Measurements from ENCODE around the gene TTC22.

TTC22 gene

DNA sequence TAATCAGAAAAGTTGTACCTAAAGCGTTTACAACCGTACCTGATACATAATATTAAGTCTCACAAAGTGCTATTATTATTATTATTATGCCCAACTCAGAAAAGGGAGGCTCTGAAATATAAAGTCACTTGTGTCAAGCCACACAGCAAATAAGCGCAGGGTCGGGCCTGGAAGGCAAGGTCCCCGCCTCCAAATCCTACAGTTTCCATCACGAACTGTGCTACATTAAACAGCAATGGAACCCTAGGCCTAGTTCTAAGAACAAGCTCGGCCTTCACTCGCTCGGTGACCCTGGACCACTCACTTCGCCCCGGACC is 37.3 kb downstream of the TTC22 start:
- no peaks in the 10 kb centered on the region for H3K27me3 ChIP-seq (ENCODE audit: control insufficient read depth, insufficient read depth, low read length)
- peak overlapping the region; percentile 65 for H3K27ac ChIP-seq (ENCODE audit: low read depth, low read length)
- H3K4me3 ChIP-seq (ENCODE audit: low read depth, low read length) = peak overlapping the region; percentile 93

DNA sequence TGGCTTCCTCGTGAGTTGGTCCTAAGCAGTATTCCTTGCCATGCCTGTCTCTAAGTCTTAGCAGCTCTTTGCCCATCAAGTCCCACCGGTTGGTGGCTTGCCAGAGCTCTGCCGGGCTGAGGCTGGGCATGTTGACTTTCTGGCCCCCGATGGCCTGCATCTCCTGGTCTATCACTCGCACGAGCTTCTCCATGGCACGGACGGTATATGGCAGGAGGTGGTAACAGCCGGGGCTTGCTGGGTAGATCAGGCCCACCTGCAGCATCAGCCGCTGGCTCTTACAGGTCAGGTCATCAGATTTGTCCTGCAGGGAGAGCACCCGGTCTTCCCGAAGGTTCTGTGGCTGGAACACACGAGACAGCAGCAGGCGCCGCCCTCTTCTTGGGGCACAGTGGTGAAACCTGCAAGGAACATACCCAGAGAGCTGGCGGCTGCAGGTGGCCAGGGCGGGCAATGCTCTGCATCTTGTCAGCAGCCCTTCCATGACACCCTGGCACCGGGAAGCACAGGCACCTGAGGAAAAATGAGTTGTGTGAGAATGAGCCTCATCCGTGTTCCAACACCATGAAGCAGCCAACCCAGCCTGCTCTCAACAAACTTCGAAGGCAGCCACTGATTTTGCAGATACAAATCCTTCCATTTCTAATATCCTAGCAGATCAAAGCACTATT is 42.3 kb downstream of the TTC22 start:
- H3K27ac ChIP-seq (ENCODE audit: low read depth, low read length) = no peak overlapping the region

More for the DNA sequence above, 37.3 kb downstream of the TTC22 start:
- Histone ChIP-seq H3K9me3 (ENCODE audit: control insufficient read depth, insufficient read depth, low read length) (no peaks in the 10 kb centered on the region), H3K4me1 (ENCODE audit: control insufficient read depth, insufficient read depth, low read length) (peaks cover 2% of the 10 kb centered on the region; the same call in 1 of the 2 replicates), H3K9ac (ENCODE audit: low read depth, low read length) (peak overlapping the region; percentile 86), H3K36me3 (ENCODE audit: control insufficient read depth, insufficient read depth, low read length) (peaks cover 2% of the 10 kb centered on the region)

DNA sequence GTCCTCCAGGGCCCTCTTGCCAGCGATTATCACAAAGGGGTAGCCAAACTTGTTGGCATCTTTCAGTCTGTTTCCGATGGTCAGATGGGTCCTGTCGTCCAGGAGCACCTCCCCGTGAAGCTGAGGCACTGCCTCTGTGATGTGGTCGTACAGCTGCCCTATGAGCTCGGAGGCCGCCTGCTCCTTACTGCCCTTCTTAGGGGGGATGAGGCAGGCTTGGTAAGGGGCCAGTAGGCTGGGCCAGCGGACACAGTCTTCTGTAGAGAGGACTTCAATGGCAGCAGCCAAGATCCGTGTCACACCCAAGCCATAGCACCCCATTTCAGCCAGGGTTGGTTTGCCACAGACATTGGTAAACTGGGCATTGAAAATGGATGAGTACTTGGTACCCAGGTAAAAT is 43.3 kb downstream of the TTC22 start:
- Histone ChIP-seq H3K9ac (ENCODE audit: low read depth, low read length) (no peak overlapping the region), H3K27me3 (ENCODE audit: control insufficient read depth, insufficient read depth, low read length) (no peaks in the 10 kb centered on the region), H3K9me3 (ENCODE audit: control insufficient read depth, insufficient read depth, low read length) (no peaks in the 10 kb centered on the region), H3K36me3 (ENCODE audit: control insufficient read depth, insufficient read depth, low read length) (peaks cover 28% of the 10 kb centered on the region), H3K4me1 (ENCODE audit: control insufficient read depth, insufficient read depth, low read length) (no peaks in the 10 kb centered on the region), H3K27ac (ENCODE audit: low read depth, low read length) (no peak overlapping the region), H3K4me3 (ENCODE audit: low read depth, low read length) (no peak overlapping the region)

More for the DNA sequence above, 42.3 kb downstream of the TTC22 start:
- no peaks in the 10 kb centered on the region for H3K4me1 ChIP-seq (ENCODE audit: control insufficient read depth, insufficient read depth, low read length)
- H3K27me3 ChIP-seq (ENCODE audit: control insufficient read depth, insufficient read depth, low read length) = no peaks in the 10 kb centered on the region
- no peak overlapping the region for H3K4me3 ChIP-seq (ENCODE audit: low read depth, low read length)
- no peaks in the 10 kb centered on the region for H3K9me3 ChIP-seq (ENCODE audit: control insufficient read depth, insufficient read depth, low read length)
- no peak overlapping the region for H3K9ac ChIP-seq (ENCODE audit: low read depth, low read length)
- peaks cover 28% of the 10 kb centered on the region for H3K36me3 ChIP-seq (ENCODE audit: control insufficient read depth, insufficient read depth, low read length)

DNA sequence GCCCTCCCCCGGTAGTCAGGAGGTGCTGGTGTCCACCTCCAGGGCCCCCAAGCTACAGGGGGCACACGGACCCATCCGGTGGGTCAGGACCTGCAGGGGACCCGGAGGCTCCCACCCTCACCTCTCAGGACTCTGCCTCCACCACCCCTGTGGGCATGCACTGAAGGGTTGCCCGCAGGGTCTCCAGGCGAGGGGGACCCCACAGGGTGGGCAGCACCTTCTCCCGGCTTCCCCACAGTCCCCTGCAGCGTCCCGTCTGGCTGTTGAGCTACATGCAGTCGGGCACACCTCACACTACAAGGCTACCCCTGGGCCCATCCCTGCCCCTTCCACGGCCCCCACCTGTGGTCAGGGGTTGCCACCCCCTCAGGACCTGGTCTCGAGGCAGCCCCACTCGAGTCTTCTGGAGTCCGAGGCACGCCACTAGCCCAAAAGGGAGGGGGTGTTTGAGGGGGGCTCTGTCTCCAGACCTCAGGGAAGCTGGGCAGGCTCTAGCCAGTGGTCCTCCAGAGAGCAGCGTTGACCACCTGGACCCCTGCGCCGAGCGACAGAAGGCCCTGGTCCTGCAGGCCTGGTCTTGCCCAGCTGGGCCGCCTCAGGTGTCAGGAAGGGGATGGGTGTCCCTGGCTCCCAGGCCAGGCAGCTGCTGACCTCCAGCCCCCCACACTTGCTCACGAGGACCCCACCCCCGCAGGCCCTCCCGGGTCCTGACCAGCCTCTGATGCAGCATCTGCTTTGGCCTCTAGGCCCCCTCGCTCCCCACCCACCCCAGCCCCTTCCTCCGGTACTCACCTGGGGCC is 46.4 kb downstream of the TTC22 start:
- Histone ChIP-seq H3K9ac (ENCODE audit: low read depth, low read length) (no peak overlapping the region), H3K27me3 (ENCODE audit: control insufficient read depth, insufficient read depth, low read length) (no peaks in the 10 kb centered on the region), H3K27ac (ENCODE audit: low read depth, low read length) (no peak overlapping the region), H3K4me1 (ENCODE audit: control insufficient read depth, insufficient read depth, low read length) (peaks cover 14% of the 10 kb centered on the region), H3K9me3 (ENCODE audit: control insufficient read depth, insufficient read depth, low read length) (no peaks in the 10 kb centered on the region), H3K4me3 (ENCODE audit: low read depth, low read length) (no peak overlapping the region), H3K36me3 (ENCODE audit: control insufficient read depth, insufficient read depth, low read length) (peaks cover 28% of the 10 kb centered on the region)

DNA sequence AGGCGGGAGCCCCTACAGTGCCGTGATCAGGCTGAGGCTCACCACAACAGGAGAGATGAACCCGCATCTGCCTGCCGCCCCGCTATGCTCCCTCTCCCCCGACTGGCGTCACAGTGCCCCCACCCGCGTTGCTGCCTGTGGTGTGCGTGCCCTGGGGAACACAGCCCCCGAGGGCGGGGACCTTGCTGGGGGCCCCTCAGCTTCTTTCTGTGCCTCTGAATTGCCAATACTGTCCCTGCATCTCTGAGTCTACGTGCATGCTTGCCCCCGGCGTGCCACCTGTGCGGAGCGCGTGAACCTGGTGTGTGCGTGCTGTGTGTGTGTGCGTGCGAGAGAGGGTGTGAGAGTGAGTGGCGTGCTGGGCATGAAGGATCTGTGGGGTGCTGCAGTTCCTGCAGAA is 47.1 kb downstream of the TTC22 start:
- H3K4me3 ChIP-seq (ENCODE audit: low read depth, low read length) = no peak overlapping the region
- peaks cover 14% of the 10 kb centered on the region for H3K4me1 ChIP-seq (ENCODE audit: control insufficient read depth, insufficient read depth, low read length)
- H3K27me3 ChIP-seq (ENCODE audit: control insufficient read depth, insufficient read depth, low read length) = no peaks in the 10 kb centered on the region
- no peak overlapping the region for H3K27ac ChIP-seq (ENCODE audit: low read depth, low read length)
- peaks cover 28% of the 10 kb centered on the region for H3K36me3 ChIP-seq (ENCODE audit: control insufficient read depth, insufficient read depth, low read length)
- no peak overlapping the region for H3K9ac ChIP-seq (ENCODE audit: low read depth, low read length)
- H3K9me3 ChIP-seq (ENCODE audit: control insufficient read depth, insufficient read depth, low read length) = no peaks in the 10 kb centered on the region

DNA sequence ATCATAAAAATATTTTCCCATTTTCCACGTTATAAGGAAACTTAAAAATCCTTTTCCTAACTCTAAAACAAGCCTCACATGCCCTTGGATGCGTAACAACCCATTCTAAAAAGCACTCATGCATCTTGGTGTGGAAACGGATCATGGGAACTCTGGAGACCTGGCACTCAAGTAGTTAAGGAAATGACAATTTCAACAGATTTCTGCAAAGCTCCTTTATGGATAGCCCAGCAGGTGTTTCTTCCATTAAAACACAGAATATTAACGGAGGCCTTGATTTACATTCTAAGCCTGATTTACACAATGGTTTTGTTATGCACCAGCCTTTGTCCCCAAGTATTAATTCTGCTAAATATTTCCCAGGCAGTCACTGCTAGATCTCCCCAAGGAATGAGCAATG is 49.7 kb downstream of the TTC22 start:
- no peaks in the 10 kb centered on the region for H3K9me3 ChIP-seq (ENCODE audit: control insufficient read depth, insufficient read depth, low read length)
- no peak overlapping the region for H3K27ac ChIP-seq (ENCODE audit: low read depth, low read length)
- H3K9ac ChIP-seq (ENCODE audit: low read depth, low read length) = no peak overlapping the region
- H3K36me3 ChIP-seq (ENCODE audit: control insufficient read depth, insufficient read depth, low read length) = peaks cover 5% of the 10 kb centered on the region
- peaks cover 14% of the 10 kb centered on the region for H3K4me1 ChIP-seq (ENCODE audit: control insufficient read depth, insufficient read depth, low read length)
- no peaks in the 10 kb centered on the region for H3K27me3 ChIP-seq (ENCODE audit: control insufficient read depth, insufficient read depth, low read length)
- H3K4me3 ChIP-seq (ENCODE audit: low read depth, low read length) = no peak overlapping the region

DNA sequence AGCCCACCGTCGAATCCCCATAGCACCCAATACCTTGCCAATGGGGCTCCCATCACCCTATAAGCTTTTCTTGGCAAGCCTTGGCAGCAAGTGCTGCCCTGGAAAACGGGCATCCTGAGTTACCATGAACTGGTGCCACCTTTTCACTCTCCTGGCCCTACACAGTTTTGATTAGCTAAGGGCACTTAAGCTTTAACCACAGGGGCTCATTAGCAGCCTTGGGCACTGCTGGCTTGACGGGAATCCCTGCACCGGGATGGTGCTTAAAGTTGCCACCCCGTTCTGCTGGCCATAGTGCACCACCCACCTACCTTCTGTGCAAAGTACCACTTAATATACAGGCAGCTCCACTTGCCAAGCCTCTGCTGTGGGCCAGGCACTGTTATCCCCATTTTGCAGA is 50.5 kb downstream of the TTC22 start:
- Histone ChIP-seq H3K4me3 (ENCODE audit: low read depth, low read length) (no peak overlapping the region), H3K36me3 (ENCODE audit: control insufficient read depth, insufficient read depth, low read length) (no peaks in the 10 kb centered on the region), H3K27ac (ENCODE audit: low read depth, low read length) (no peak overlapping the region), H3K4me1 (ENCODE audit: control insufficient read depth, insufficient read depth, low read length) (peaks cover 14% of the 10 kb centered on the region), H3K27me3 (ENCODE audit: control insufficient read depth, insufficient read depth, low read length) (no peaks in the 10 kb centered on the region), H3K9me3 (ENCODE audit: control insufficient read depth, insufficient read depth, low read length) (no peaks in the 10 kb centered on the region), H3K9ac (ENCODE audit: low read depth, low read length) (no peak overlapping the region)

DNA sequence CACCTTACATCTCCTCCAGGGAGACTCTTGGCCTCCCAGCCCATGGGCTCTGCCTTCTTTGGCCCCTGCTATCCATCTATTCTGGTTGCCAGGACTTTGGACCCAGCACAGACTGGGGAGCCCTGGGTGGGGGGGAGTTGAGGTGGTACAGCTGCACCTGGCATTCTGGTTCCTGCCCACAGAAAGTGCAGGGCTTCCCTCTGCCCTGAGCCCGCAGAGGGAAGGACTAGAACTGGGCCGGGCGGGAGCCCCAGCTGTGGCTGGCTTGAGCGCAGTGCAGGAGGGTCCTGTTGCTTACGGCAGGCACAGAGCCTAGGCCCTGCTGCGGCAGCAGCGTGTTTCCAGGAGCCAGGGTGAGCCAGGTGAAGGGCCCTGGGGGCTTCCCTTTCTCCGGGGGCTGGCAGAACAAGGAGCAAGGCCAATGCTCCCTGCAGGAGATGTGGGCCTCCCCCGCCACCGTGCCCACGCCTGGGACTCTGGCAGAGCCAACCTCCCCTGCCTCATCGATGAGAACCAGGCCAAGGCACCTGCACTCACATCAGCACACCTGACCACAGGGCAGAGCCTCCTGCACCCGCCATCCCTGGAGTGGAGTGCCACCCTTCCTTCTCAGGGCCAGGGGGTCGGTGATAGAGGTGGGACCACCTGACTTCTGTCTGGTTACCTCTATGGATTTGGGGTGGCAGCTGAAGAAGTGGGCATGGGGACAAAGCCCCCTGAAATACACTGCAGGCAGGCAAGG is 52.9 kb downstream of the TTC22 start:
- Histone ChIP-seq H3K27ac (ENCODE audit: low read depth, low read length) (no peak overlapping the region), H3K27me3 (ENCODE audit: control insufficient read depth, insufficient read depth, low read length) (no peaks in the 10 kb centered on the region), H3K4me1 (ENCODE audit: control insufficient read depth, insufficient read depth, low read length) (peaks cover 14% of the 10 kb centered on the region), H3K4me3 (ENCODE audit: low read depth, low read length) (no peak overlapping the region), H3K9me3 (ENCODE audit: control insufficient read depth, insufficient read depth, low read length) (no peaks in the 10 kb centered on the region), H3K36me3 (ENCODE audit: control insufficient read depth, insufficient read depth, low read length) (peaks cover 2% of the 10 kb centered on the region; the same call in 1 of the 2 replicates), H3K9ac (ENCODE audit: low read depth, low read length) (no peak overlapping the region)

DNA sequence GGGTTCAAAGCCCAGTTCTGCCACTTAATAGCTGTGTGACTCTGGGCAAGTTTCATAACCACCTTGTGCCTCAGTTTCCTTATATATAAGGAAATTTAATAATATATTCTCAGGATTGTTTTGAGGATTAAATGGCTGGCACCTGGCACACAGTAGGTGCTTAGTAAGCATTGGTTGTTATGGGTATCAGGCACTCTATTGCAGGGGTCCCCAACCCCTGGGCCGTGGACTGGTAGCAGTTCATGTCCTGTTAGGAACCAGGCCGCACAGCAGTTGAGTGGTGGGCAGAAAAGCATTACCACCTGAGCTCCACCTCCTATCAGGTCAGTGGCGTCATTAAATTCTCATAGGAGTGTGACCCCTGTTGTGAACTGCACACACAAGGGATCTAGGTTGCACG is 55.3 kb downstream of the TTC22 start:
- Histone ChIP-seq H3K4me3 (ENCODE audit: low read depth, low read length) (no peak overlapping the region), H3K9me3 (ENCODE audit: control insufficient read depth, insufficient read depth, low read length) (no peaks in the 10 kb centered on the region), H3K36me3 (ENCODE audit: control insufficient read depth, insufficient read depth, low read length) (peaks cover 23% of the 10 kb centered on the region), H3K9ac (ENCODE audit: low read depth, low read length) (no peak overlapping the region), H3K27ac (ENCODE audit: low read depth, low read length) (no peak overlapping the region), H3K4me1 (ENCODE audit: control insufficient read depth, insufficient read depth, low read length) (no peaks in the 10 kb centered on the region), H3K27me3 (ENCODE audit: control insufficient read depth, insufficient read depth, low read length) (no peaks in the 10 kb centered on the region)

DNA sequence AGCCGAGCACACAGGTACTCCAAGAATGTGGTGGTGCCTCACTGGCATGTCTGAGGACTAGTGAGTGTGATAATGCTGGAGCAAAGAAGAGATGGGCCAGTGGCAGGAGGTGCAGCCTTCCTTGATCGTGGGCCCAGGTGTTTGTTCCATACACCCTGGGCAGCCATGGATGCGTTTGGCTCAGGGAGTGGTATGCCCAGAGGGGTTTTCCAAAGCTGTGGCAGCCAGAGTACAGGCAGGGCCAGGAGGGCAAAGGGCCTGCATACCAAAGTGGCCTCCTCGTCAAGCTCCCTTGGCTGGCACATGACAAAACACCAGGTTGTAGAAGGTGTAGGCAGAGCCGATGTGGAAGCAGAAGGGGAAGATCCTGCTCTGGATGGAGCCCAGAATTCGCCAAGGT is 55.8 kb downstream of the TTC22 start:
- Histone ChIP-seq H3K9me3 (ENCODE audit: control insufficient read depth, insufficient read depth, low read length) (no peaks in the 10 kb centered on the region), H3K9ac (ENCODE audit: low read depth, low read length) (no peak overlapping the region), H3K4me1 (ENCODE audit: control insufficient read depth, insufficient read depth, low read length) (no peaks in the 10 kb centered on the region), H3K36me3 (ENCODE audit: control insufficient read depth, insufficient read depth, low read length) (peaks cover 29% of the 10 kb centered on the region), H3K4me3 (ENCODE audit: low read depth, low read length) (no peak overlapping the region), H3K27me3 (ENCODE audit: control insufficient read depth, insufficient read depth, low read length) (no peaks in the 10 kb centered on the region), H3K27ac (ENCODE audit: low read depth, low read length) (no peak overlapping the region)

DNA sequence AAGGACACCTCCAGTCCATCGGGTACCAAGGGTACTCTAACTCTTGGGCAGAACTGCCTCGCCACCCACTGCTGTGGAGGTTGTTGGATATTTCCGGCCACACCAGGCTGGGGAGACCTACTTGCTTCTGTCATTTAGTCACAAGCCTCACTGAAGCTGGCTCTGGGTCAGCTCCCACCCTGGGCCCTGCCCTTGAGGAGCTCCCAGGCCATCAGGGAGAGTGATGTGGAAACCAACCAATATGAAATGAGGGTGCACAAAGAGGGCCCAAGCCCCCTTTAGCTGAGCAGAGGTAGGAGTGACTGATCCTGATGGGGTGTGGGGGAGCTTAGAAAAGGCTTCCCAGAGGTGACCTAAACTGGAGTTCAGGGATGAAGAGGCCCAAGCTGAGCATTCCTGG is 56.4 kb downstream of the TTC22 start:
- H3K9me3 ChIP-seq (ENCODE audit: control insufficient read depth, insufficient read depth, low read length) = no peaks in the 10 kb centered on the region
- no peaks in the 10 kb centered on the region for H3K4me1 ChIP-seq (ENCODE audit: control insufficient read depth, insufficient read depth, low read length)
- no peak overlapping the region for H3K9ac ChIP-seq (ENCODE audit: low read depth, low read length)
- no peaks in the 10 kb centered on the region for H3K27me3 ChIP-seq (ENCODE audit: control insufficient read depth, insufficient read depth, low read length)
- peaks cover 35% of the 10 kb centered on the region for H3K36me3 ChIP-seq (ENCODE audit: control insufficient read depth, insufficient read depth, low read length)
- no peak overlapping the region for H3K4me3 ChIP-seq (ENCODE audit: low read depth, low read length)
- no peak overlapping the region for H3K27ac ChIP-seq (ENCODE audit: low read depth, low read length)
